CD4-positive, alpha-beta memory T cell (primary cell): ENCODE results near the gene CFAP20. TPM values are rescaled to one million over a fixed set of nuclear protein-coding genes. Genes with fewer than 3 reads are reported as not detected.

Experiments used
- CTCF ChIA-PET: fragments of 350-600 bp; sonication (Branson Sonifier 250); formaldehyde crosslinking; loops from one replicate; lab custom pipeline; 2021; ENCODE audit warnings: inconsistent platforms; ENCODE audit not compliant: partially characterized antibody; lab: Charles Lee
- POLR2A ChIA-PET: fragments of 350-600 bp; sonication (Branson Sonifier 250); formaldehyde crosslinking; loops from one replicate; lab custom pipeline; 2021; ENCODE audit not compliant: partially characterized antibody; lab: Charles Lee
- DNase-seq, 5 donors: peaks; one replicate each; pipeline versions ENCODE4 v3.0.0 to v3.0.0-alpha.2; 2020 to 2022; ENCODE audit warnings: mixed read lengths in 1 of 5
- H3K27ac ChIP-seq: one replicate; pipeline ENCODE4 v1.7.0; 2013; ENCODE audit warnings: low read depth, low read length
- H3K27me3 ChIP-seq: 2 replicates; pipeline ENCODE4 v1.7.0; 2013; ENCODE audit warnings: mild to moderate bottlenecking, low read length, moderate library complexity; ENCODE audit not compliant: insufficient read depth
- H3K36me3 ChIP-seq: 2 replicates; pipeline ENCODE4 v1.7.0; 2013; ENCODE audit warnings: mild to moderate bottlenecking, low read length, moderate library complexity; ENCODE audit not compliant: insufficient read depth
- H3K4me1 ChIP-seq: 2 replicates; pipeline ENCODE4 v1.7.0; 2013; ENCODE audit warnings: mild to moderate bottlenecking, low read length, moderate library complexity; ENCODE audit not compliant: insufficient read depth
- H3K4me3 ChIP-seq, 2 donors: one replicate each; pipeline ENCODE4 v1.7.0; 2013; ENCODE audit warnings: low read length in 2 of 2, mild to moderate bottlenecking in 1 of 2
- H3K9me3 ChIP-seq, 2 donors: one replicate each; pipeline ENCODE4 v1.7.0; 2013; ENCODE audit warnings: low read length in 2 of 2, control low read depth in 1 of 2; ENCODE audit not compliant: control insufficient read depth in 1 of 2
- H3K27ac Mint-ChIP-seq, 7 donors: one replicate each; pipeline ENCODE4 v1.8.0; 2020 to 2021; ENCODE audit warnings: mixed read lengths in 7 of 7, mild to moderate bottlenecking in 6 of 7, inconsistent platforms in 3 of 7, moderate library complexity in 3 of 7
- H3K27me3 Mint-ChIP-seq, 2 donors: one replicate each; pipeline ENCODE4 v1.8.0; 2020 to 2021; ENCODE audit warnings: mixed read lengths in 2 of 2
- H3K36me3 Mint-ChIP-seq, 2 donors: one replicate each; pipeline ENCODE4 v1.8.0; 2020 to 2021; ENCODE audit warnings: mixed read lengths in 2 of 2, inconsistent platforms in 1 of 2, mild to moderate bottlenecking in 1 of 2
- H3K4me1 Mint-ChIP-seq, 4 donors: one replicate each; pipeline ENCODE4 v1.8.0; 2020 to 2021; ENCODE audit warnings: mixed read lengths in 4 of 4, mild to moderate bottlenecking in 1 of 4
- H3K4me3 Mint-ChIP-seq, 8 donors: one replicate each; pipeline ENCODE4 v1.8.0; 2020 to 2021; ENCODE audit warnings: mixed read lengths in 8 of 8, mild to moderate bottlenecking in 7 of 8, moderate library complexity in 6 of 8, inconsistent platforms in 3 of 8
- H3K9me3 Mint-ChIP-seq, 8 donors: one replicate each; pipeline ENCODE4 v1.8.0; 2020 to 2021; ENCODE audit warnings: mixed read lengths in 8 of 8, mild to moderate bottlenecking in 5 of 8, inconsistent platforms in 3 of 8, moderate library complexity in 1 of 8
- intact Hi-C: fragments of 100-400 bp; cut with micrococcal nuclease; formaldehyde crosslinking; loops from one replicate; pipeline ENCODE4 v1.15.1; 2023
- polyA plus RNA-seq, 2 donors: library from polyadenylated mRNA; unstranded; fragments of 300-500 nt; fragmentation: Illumina TruSeq; gene quantifications; one replicate each; pipeline ENCODE4 v1.2.3, GENCODE V29; 2021
- total RNA-seq, 2 experiments: library from RNA; stranded (reverse); gene quantifications; one replicate each; pipeline ENCODE4 v1.2.3, GENCODE V29; 2021

Gene CFAP20
- total and polyA plus RNA-seq, 4 experiments from 2014 or later, result 25.4 to 54.0 (median 31.0) TPM

DNA sequence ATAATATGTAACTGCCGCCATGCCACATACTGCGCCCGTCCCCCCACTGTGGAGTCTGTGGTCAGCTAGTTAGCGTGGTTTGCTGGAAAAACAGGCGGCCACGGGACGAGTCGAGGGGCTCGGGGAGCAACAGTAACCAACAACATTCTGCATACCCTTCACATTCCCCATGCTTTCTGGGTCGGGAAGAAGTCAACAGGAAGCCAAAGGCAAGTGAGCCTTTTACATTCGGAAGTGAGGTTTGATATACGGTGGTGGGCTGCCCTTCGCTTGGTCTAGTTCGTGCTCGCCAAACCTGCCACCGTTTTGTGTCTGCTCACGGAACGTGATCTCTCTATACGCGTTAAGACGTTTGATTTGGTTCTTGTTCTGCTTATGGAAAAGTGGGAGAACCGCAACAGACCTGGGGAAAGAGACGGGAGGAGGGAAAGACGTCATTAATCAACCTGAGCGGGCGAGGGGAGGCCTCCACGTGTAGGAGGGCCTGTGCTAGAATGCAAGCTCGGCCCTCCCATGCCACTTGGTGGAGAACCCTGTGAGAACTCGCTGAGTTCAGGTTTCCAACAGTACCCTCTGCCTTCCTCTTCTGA is 28.9 kb upstream of the CFAP20 start:
- CTCF ChIA-PET, result no interaction called here
- no peak overlapping the region for H3K4me3 ChIP-seq
- intact Hi-C loops, result no loop called here
- Mint-ChIP-seq H3K27me3 (no peaks in the 10 kb centered on the region), H3K4me1 (no peaks in the 10 kb centered on the region), H3K27ac (no peak overlapping the region), H3K9me3 (no peaks in the 10 kb centered on the region), H3K36me3 (peaks cover 26 to 39% of the 10 kb centered on the region in 2 donors), H3K4me3 (no peak overlapping the region)
- H3K4me1 ChIP-seq, result no peaks in the 10 kb centered on the region
- POLR2A ChIA-PET, result no interaction called here
- peaks cover 20% of the 10 kb centered on the region for H3K36me3 ChIP-seq
- no peaks in the 10 kb centered on the region for H3K9me3 ChIP-seq
- H3K27me3 ChIP-seq, result no peaks in the 10 kb centered on the region
- H3K27ac ChIP-seq, result no peak overlapping the region
- DNase-seq, result no peak

GRCh38 chr16:58157239-58157638 is 28.1 kb upstream of the CFAP20 start:
- Histone ChIP-seq H3K9me3 (no peaks in the 10 kb centered on the region), H3K4me3 (no peak overlapping the region), H3K4me1 (no peaks in the 10 kb centered on the region), H3K36me3 (peaks cover 14% of the 10 kb centered on the region), H3K27ac (no peak overlapping the region), H3K27me3 (no peaks in the 10 kb centered on the region)
- Mint-ChIP-seq H3K27me3 (no peaks in the 10 kb centered on the region), H3K27ac (no peak overlapping the region), H3K36me3 (peaks cover 21 to 33% of the 10 kb centered on the region in 2 donors), H3K4me1 (no peaks in the 10 kb centered on the region), H3K9me3 (no peaks in the 10 kb centered on the region), H3K4me3 (no peak overlapping the region)
- CTCF ChIA-PET, result interaction anchor here (0.6 to 1.0 kb wide), 3 partner anchors 15 to 489 kb away, joined by 3 read pairs; no protein-coding TSS in a partner anchor
- no peak for DNase-seq
- POLR2A ChIA-PET, result no interaction called here
- intact Hi-C loops, result no loop called here

DNA sequence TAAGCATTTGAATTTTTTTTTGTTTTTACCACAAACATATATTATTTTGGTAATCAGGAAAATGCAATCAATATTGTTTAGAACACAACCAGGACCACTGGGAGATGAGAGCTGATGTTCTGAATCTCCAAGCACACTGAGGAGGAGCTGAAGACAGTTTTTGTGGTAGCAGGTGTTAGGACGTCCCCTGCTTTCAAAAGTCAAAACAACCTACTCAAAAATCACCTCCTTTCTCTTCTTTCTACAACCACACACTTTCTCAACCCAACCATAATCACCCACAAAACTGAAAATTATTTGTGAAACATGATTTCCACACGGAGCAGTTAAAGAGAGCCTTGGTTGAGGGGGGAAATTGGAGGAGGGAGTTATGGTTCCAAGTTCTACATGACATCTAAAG is 26.7 kb upstream of the CFAP20 start:
- intact Hi-C loops, result no loop called here
- H3K4me1 ChIP-seq, result no peaks in the 10 kb centered on the region
- no peaks in the 10 kb centered on the region for H3K27me3 Mint-ChIP-seq
- POLR2A ChIA-PET, result no interaction called here
- no peak for DNase-seq
- H3K4me3 Mint-ChIP-seq, result no peak overlapping the region
- H3K9me3 Mint-ChIP-seq, result no peaks in the 10 kb centered on the region
- no peaks in the 10 kb centered on the region for H3K27me3 ChIP-seq
- H3K4me3 ChIP-seq, result no peak overlapping the region
- H3K27ac Mint-ChIP-seq, result peak overlapping the region in 1 of 7 donors; percentile 32
- no peaks in the 10 kb centered on the region for H3K4me1 Mint-ChIP-seq
- peaks cover 14 to 21% of the 10 kb centered on the region in 2 donors for H3K36me3 Mint-ChIP-seq
- peaks cover under 1% of the 10 kb centered on the region for H3K36me3 ChIP-seq
- H3K9me3 ChIP-seq, result no peaks in the 10 kb centered on the region
- CTCF ChIA-PET, result interaction anchor here (0.5 kb wide), 1 partner anchor 566 kb away, joined by 3 read pairs; no protein-coding TSS in a partner anchor
- H3K27ac ChIP-seq, result no peak overlapping the region

DNA sequence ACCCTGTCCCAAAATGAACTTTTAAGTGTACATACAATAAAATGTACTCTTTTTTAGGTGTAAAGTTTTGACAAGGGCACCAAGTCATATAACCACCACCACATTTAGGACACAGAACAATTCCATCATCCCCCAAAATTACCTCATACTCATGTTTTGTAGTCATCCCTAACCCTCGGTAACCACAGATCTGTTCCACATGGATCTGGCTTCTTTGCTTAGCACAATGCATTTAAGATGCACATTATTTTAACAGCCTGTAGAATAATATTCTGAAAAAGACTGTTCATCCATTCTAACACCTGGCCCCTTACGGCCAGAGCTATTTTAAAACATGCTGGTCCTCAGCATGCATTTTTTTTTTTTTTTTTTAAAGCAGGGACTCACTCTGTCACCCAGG is 25.2 kb upstream of the CFAP20 start:
- Mint-ChIP-seq H3K27ac (no peak overlapping the region), H3K27me3 (no peaks in the 10 kb centered on the region), H3K4me3 (no peak overlapping the region), H3K9me3 (no peaks in the 10 kb centered on the region), H3K36me3 (peaks cover 6 to 7% of the 10 kb centered on the region in 2 donors), H3K4me1 (no peaks in the 10 kb centered on the region)
- Histone ChIP-seq H3K4me1 (no peaks in the 10 kb centered on the region), H3K36me3 (no peaks in the 10 kb centered on the region), H3K27ac (no peak overlapping the region), H3K27me3 (no peaks in the 10 kb centered on the region), H3K9me3 (no peaks in the 10 kb centered on the region), H3K4me3 (no peak overlapping the region)
- no peak for DNase-seq
- intact Hi-C loops, result no loop called here
- CTCF ChIA-PET, result interaction anchor here (1.9 kb wide), 1 partner anchor 24 kb away, joined by 3 read pairs; no protein-coding TSS in a partner anchor
- POLR2A ChIA-PET, result interaction anchor here (0.9 kb wide), 1 partner anchor 25 kb away, joined by 3 read pairs; the partner anchor contains the start of gene CFAP20

- intact Hi-C loops, result no loop called here
- Mint-ChIP-seq H3K27ac (no peak overlapping the region), H3K36me3 (no peaks in the 10 kb centered on the region)
Measured at GRCh38 chr16:58152246-58152868, 23.2 kb upstream of the CFAP20 start.

GRCh38 chr16:58148526-58148925 is 19.3 kb upstream of the CFAP20 start:
- H3K36me3 ChIP-seq, result no peaks in the 10 kb centered on the region
- Mint-ChIP-seq H3K9me3 (no peaks in the 10 kb centered on the region), H3K4me3 (no peak overlapping the region), H3K27ac (peak overlapping the region in 2 of 7 donors; percentile 6 to 59), H3K27me3 (peaks cover 0 to 2% of the 10 kb centered on the region in 2 donors), H3K36me3 (peaks cover 10 to 12% of the 10 kb centered on the region in 2 donors), H3K4me1 (no peaks in the 10 kb centered on the region)
- no peaks in the 10 kb centered on the region for H3K27me3 ChIP-seq
- no peaks in the 10 kb centered on the region for H3K4me1 ChIP-seq
- no peak overlapping the region for H3K27ac ChIP-seq
- H3K4me3 ChIP-seq, result no peak overlapping the region
- no peak for DNase-seq
- ChIA-PET POLR2A (no interaction called here), CTCF (no interaction called here)
- intact Hi-C loops, result no loop called here
- H3K9me3 ChIP-seq, result no peaks in the 10 kb centered on the region

More at GRCh38 chr16:58152246-58152868, 23.2 kb upstream of the CFAP20 start:
- Histone ChIP-seq H3K27ac (no peak overlapping the region), H3K27me3 (no peaks in the 10 kb centered on the region), H3K4me3 (no peak overlapping the region), H3K36me3 (no peaks in the 10 kb centered on the region), H3K9me3 (no peaks in the 10 kb centered on the region), H3K4me1 (no peaks in the 10 kb centered on the region)
- ChIA-PET CTCF (no interaction called here), POLR2A (interaction anchor here (1.2 kb wide), 1 partner anchor 8 kb away, joined by 3 read pairs; no protein-coding TSS in a partner anchor)
- no peaks in the 10 kb centered on the region for H3K4me1 Mint-ChIP-seq
- no peak overlapping the region for H3K4me3 Mint-ChIP-seq
- H3K27me3 Mint-ChIP-seq, result no peaks in the 10 kb centered on the region
- H3K9me3 Mint-ChIP-seq, result no peaks in the 10 kb centered on the region
- DNase-seq, result no peak

DNA sequence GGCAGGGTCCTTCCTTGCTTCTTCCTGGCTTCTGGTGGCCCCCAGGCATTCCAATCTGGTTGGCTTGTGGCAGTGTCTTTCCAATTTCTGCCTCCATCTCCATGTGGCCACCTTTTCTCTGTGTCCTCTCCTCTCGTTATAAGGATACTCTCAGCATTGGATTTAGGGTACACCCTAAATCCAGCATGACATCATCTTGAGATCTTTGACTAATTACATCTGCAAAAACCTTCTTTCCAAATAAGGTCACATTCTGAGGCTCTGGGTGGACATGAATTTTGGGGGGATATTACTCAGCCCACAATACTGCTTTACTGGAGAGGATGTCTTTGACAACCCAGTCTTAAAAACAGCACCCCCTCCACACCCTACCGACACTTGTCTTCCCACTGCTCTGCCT is 18.9 kb upstream of the CFAP20 start:
- intact Hi-C loops, result no loop called here
- no peaks in the 10 kb centered on the region for H3K4me1 Mint-ChIP-seq
- H3K27ac ChIP-seq, result no peak overlapping the region
- peaks cover 0 to 2% of the 10 kb centered on the region in 2 donors for H3K27me3 Mint-ChIP-seq
- ChIA-PET POLR2A (no interaction called here), CTCF (no interaction called here)
- H3K27ac Mint-ChIP-seq, result peak overlapping the region in 1 of 7 donors; percentile 59
- H3K36me3 ChIP-seq, result no peaks in the 10 kb centered on the region
- DNase-seq, result no peak
- H3K27me3 ChIP-seq, result no peaks in the 10 kb centered on the region
- peaks cover 10 to 12% of the 10 kb centered on the region in 2 donors for H3K36me3 Mint-ChIP-seq
- H3K4me3 ChIP-seq, result no peak overlapping the region
- H3K4me3 Mint-ChIP-seq, result no peak overlapping the region
- H3K9me3 Mint-ChIP-seq, result no peaks in the 10 kb centered on the region
- H3K4me1 ChIP-seq, result no peaks in the 10 kb centered on the region
- no peaks in the 10 kb centered on the region for H3K9me3 ChIP-seq
